GM10248 (cell line): ENCODE results near the gene GALP.
"Not testable (repeated sequence)": the region's sequence is repeated elsewhere in the genome, so short reads cannot be mapped to it uniquely, and the experiment has no call there.

Experiments used
- CTCF ChIA-PET: fragments of 300-600 bp; sonication (Branson Sonifier 250); formaldehyde crosslinking; extraction: SDS; loops from one replicate; lab custom pipeline; 2021; ENCODE audit warnings: antibody characterized with exemption; lab: Yijun Ruan, JAX
- POLR2A ChIA-PET: fragments of 350-650 bp; sonication (Branson Sonifier 250); formaldehyde crosslinking; extraction: SDS; loops from one replicate; lab custom pipeline; 2020; ENCODE audit warnings: antibody characterized with exemption; lab: Yijun Ruan, JAX
- DNase-seq: peaks from one replicate; pipeline ENCODE4 v3.0.0; 2012; ENCODE audit errors: extremely low spot score
- CTCF ChIP-seq: IDR thresholded peaks from 2 replicates; pipeline ENCODE4 v1.5.1; 2012; ENCODE audit warnings: mild to moderate bottlenecking, low read depth; ENCODE audit errors: extremely low read depth, missing control alignments, control extremely low read depth

Gene GALP

GRCh38 chr19:56193981-56194640 is 18.3 kb downstream of the GALP start:
- TF ChIP-seq CTCF, result no peak
- POLR2A ChIA-PET, result no interaction called here

GRCh38 chr19:56197646-56198045 is 21.8 kb downstream of the GALP start, which contains the start of gene ZSCAN5B:
Gene ZSCAN5B (minus strand): TSS chr19:56197783. CDS start chr19:56193052, 4,731 bp downstream.
- DNase-seq, POLR2A ChIA-PET, CTCF ChIA-PET: not testable (repeated sequence)

More at GRCh38 chr19:56193981-56194640, 18.3 kb downstream of the GALP start:
- CTCF ChIA-PET, result interaction anchor here (1.7 kb wide), 1 partner anchor 139 kb away, joined by 5 read pairs; no protein-coding TSS in a partner anchor
- DNase-seq, result no peak

GRCh38 chr19:56199687-56200086 is 23.9 kb downstream of the GALP start:
- no peak for TF ChIP-seq CTCF
- ChIA-PET CTCF (no interaction called here), POLR2A (no interaction called here)
- DNase-seq, result no peak

- ChIA-PET POLR2A (no interaction called here), CTCF (no interaction called here)
- no peak for DNase-seq
- TF ChIP-seq CTCF, result no peak
Measured at GRCh38 chr19:56201973-56202372, 26.2 kb downstream of the GALP start, which contains the start of gene ZSCAN5C. Gene ZSCAN5C (plus strand): TSS chr19:56202273. CDS start chr19:56205914, 3,641 bp downstream.

GRCh38 chr19:56207581-56207980 is 31.8 kb downstream of the GALP start:
- DNase-seq, CTCF ChIA-PET, POLR2A ChIA-PET: not testable (repeated sequence)

- ChIA-PET POLR2A (no interaction called here), CTCF (no interaction called here)
- no peak for DNase-seq
- TF ChIP-seq CTCF, result no peak
Measured at GRCh38 chr19:56209091-56209490, 33.3 kb downstream of the GALP start.

GRCh38 chr19:56210036-56210435 is 34.2 kb downstream of the GALP start:
- POLR2A ChIA-PET, DNase-seq, CTCF ChIA-PET: not testable (repeated sequence)

GRCh38 chr19:56211718-56212117 is 35.9 kb downstream of the GALP start:
- POLR2A ChIA-PET, result no interaction called here
- CTCF ChIA-PET, result no interaction called here
- TF ChIP-seq CTCF, result no peak
- no peak for DNase-seq
